Measurements from ENCODE around the gene TCF12.

- no peak for TF ChIP-seq CTCF (IDR thresholded peaks at IDR 0.05)
- no peak for TF ChIP-seq POLR2A (IDR thresholded peaks at IDR 0.05)
- no peak for TF ChIP-seq POLR2AphosphoS5 (IDR thresholded peaks at IDR 0.05; ENCODE audit: insufficient read depth in 1 of 2, low read depth in 1 of 2)
Observed at GRCh38 chr15:57031082-57031481, 112.6 kb downstream of the TCF12 start.
